GM06990 (cell line): ENCODE data around the gene NRTN.
"Not testable (repeated sequence)": the region's sequence is repeated elsewhere in the genome, so short reads cannot be mapped to it uniquely, and the experiment has no call there.

Source experiments
- DNase-seq: peaks from one replicate; pipeline ENCODE4 v3.0.0-alpha.2; 2011; ENCODE audit not compliant: insufficient read length; ENCODE audit errors: extremely low read depth
- H3K27me3 ChIP-seq: replicated peaks from 2 replicates; pipeline ENCODE4 v1.6.0; 2011; ENCODE audit warnings: low read length; ENCODE audit not compliant: control insufficient read depth, insufficient read depth
- H3K36me3 ChIP-seq: 2 replicates; pipeline ENCODE4 v1.5.1; 2011; ENCODE audit warnings: low read length; ENCODE audit not compliant: control insufficient read depth, insufficient read depth
- H3K4me3 ChIP-seq: replicated peaks from 2 replicates; pipeline ENCODE4 v1.5.1; 2011; ENCODE audit warnings: low read depth, mild to moderate bottlenecking, control low read depth, low read length
- CTCF ChIP-seq: IDR thresholded peaks from 2 replicates; pipeline ENCODE4 v1.5.1; 2011; ENCODE audit warnings: low read length, control low read depth, mild to moderate bottlenecking, inconsistent platforms; ENCODE audit not compliant: insufficient read depth, poor library complexity, severe bottlenecking

Gene NRTN

GRCh38 chr19:5851302-5851701 lies 46.4 kb downstream of the NRTN start, which contains the start of gene FUT3:
Gene FUT3, minus strand, starts transcription at chr19:5851449.
- Histone ChIP-seq H3K4me3 (no peak within 1 kb of the TSS), H3K36me3 (no peaks in the 10 kb centered on the region), H3K27me3 (no peaks in the 10 kb centered on the region; the same call in 1 of the 2 replicates)
- no peak for DNase-seq
- no peak for TF ChIP-seq CTCF

GRCh38 chr19:5854121-5854520 lies 49.3 kb downstream of the NRTN start:
- H3K36me3 ChIP-seq, DNase-seq, H3K4me3 ChIP-seq, H3K27me3 ChIP-seq: not testable (repeated sequence)

GRCh38 chr19:5855151-5855550 lies 50.3 kb downstream of the NRTN start:
- DNase-seq = not testable (repeated sequence)

GRCh38 chr19:5857203-5858081 lies 52.6 kb downstream of the NRTN start:
- no peak for TF ChIP-seq CTCF
- Histone ChIP-seq H3K4me3 (no peak overlapping the region), H3K36me3 (no peaks in the 10 kb centered on the region), H3K27me3 (peaks cover 2% of the 10 kb centered on the region; the same call in 1 of the 2 replicates)
- no peak for DNase-seq

More at GRCh38 chr19:5855151-5855550, 50.3 kb downstream of the NRTN start:
- H3K27me3 ChIP-seq, H3K4me3 ChIP-seq, H3K36me3 ChIP-seq: not testable (repeated sequence)

GRCh38 chr19:5863030-5863665 lies 58.3 kb downstream of the NRTN start:
- H3K27me3 ChIP-seq = peaks cover 2% of the 10 kb centered on the region; the same call in 1 of the 2 replicates
- TF ChIP-seq CTCF = no peak
- no peak for DNase-seq
- H3K4me3 ChIP-seq = no peak overlapping the region
- no peaks in the 10 kb centered on the region for H3K36me3 ChIP-seq

- peaks cover 2% of the 10 kb centered on the region; the same call in 1 of the 2 replicates for H3K27me3 ChIP-seq
- no peak for DNase-seq
- no peak overlapping the region for H3K4me3 ChIP-seq
- H3K36me3 ChIP-seq = no peaks in the 10 kb centered on the region
- TF ChIP-seq CTCF = no peak
These were observed 59.3 kb downstream of the NRTN start for GRCh38 chr19:5864013-5864720.
